Panc1 (cell line): Measurements from ENCODE around the gene ERF.

ENCODE experiments used
- CTCF ChIP-seq: fragments of 450-650 bp; IDR thresholded peaks from 2 replicates; pipeline ENCODE4 v1.5.1; 2017; ENCODE audit warnings: mild to moderate bottlenecking
- SIN3A ChIP-seq: IDR thresholded peaks from 2 replicates; pipeline ENCODE4 v1.6.1; 2012; ENCODE audit warnings: low read depth, mild to moderate bottlenecking, low read length, moderate library complexity, borderline replicate concordance; ENCODE audit not compliant: insufficient read depth

GRCh38 chr19:42232435-42232834 lies 22.5 kb downstream of the ERF start:
- TF ChIP-seq CTCF (no peak), SIN3A (no peak)
